Epithelial cell of proximal tubule (primary cell): ENCODE results near the gene LPAR6. TPM values are rescaled to one million over a fixed set of nuclear protein-coding genes. Genes with fewer than 3 reads are reported as not detected.

ENCODE experiments used
- DNase-seq: peaks from one replicate; pipeline ENCODE4 v3.0.0-alpha.2; 2011; ENCODE audit warnings: low read depth
- H3K4me3 ChIP-seq: 2 replicates; pipeline ENCODE4 v1.5.1; 2011; ENCODE audit warnings: low read depth, mild to moderate bottlenecking, low read length
- total RNA-seq: library from RNA; depleted of rRNA; stranded (reverse); fragments of >200 nt; gene quantifications from 2 replicates; pipeline ENCODE4 v1.2.3, GENCODE V29; 2015
- TF ChIP-seq, protein P1 (sequence below): conservative IDR thresholded peaks from 2 replicates; pipeline ENCODE4 v1.5.1; 2012; ENCODE audit warnings: low read depth, mild to moderate bottlenecking, low read length

LPAR6 gene
- total RNA-seq, 1 donor from 2014 or later, result 2.4 TPM

DNA sequence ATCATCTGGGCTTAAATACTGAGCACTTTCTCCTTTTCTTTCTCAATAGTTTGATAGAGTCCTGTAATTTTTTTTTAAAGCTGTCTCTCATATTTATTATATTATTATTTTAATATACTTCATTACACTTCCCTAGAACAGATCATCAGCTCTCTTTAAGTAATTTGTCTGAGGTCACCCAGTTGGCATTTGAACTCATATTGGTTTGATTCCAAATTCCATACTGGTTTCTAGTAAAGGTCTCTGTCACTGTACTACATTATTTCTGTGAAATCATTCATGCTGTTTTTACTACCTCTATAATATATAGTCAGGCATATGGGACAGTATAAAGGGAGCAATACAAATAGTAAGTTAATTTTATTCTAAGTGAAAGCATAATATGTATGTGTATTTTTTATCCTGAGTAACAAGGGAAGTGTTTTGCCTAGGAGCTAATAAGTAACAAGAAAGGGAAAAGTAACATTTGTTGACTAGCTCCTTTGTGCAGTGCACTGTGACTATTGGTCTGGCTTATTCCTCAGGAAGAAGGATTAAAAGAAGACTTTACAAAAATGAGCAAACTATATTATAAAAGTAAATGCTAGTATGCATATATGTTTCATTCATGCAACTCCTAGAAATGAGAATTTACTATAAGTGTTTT is 14.3 kb downstream of the LPAR6 start:
- H3K4me3 ChIP-seq, result no peak overlapping the region
- TF ChIP-seq, protein P1, sequence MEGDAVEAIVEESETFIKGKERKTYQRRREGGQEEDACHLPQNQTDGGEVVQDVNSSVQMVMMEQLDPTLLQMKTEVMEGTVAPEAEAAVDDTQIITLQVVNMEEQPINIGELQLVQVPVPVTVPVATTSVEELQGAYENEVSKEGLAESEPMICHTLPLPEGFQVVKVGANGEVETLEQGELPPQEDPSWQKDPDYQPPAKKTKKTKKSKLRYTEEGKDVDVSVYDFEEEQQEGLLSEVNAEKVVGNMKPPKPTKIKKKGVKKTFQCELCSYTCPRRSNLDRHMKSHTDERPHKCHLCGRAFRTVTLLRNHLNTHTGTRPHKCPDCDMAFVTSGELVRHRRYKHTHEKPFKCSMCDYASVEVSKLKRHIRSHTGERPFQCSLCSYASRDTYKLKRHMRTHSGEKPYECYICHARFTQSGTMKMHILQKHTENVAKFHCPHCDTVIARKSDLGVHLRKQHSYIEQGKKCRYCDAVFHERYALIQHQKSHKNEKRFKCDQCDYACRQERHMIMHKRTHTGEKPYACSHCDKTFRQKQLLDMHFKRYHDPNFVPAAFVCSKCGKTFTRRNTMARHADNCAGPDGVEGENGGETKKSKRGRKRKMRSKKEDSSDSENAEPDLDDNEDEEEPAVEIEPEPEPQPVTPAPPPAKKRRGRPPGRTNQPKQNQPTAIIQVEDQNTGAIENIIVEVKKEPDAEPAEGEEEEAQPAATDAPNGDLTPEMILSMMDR, result no peak
- DNase-seq, result no peak

DNA sequence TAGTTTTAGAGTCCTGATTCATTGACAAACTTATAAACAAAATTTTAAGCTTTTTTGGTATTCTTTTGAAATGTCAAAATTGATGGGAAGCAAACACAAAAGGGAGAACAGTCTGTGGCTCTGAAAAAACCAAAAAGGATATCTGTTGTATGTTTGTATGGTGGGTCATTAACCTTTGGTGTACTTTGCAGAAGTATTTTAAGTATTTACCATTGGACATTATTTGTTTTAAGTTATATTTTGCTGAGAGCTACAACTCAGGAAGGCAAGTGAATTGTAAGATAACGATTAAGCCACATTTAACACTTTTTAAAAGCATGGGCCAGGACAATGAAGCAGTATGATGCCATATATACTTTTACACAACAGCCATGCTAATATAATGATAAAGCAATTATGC is 15.2 kb downstream of the LPAR6 start:
- DNase-seq, result no peak
- H3K4me3 ChIP-seq, result no peak overlapping the region
- TF ChIP-seq, protein P1, result no peak

DNA sequence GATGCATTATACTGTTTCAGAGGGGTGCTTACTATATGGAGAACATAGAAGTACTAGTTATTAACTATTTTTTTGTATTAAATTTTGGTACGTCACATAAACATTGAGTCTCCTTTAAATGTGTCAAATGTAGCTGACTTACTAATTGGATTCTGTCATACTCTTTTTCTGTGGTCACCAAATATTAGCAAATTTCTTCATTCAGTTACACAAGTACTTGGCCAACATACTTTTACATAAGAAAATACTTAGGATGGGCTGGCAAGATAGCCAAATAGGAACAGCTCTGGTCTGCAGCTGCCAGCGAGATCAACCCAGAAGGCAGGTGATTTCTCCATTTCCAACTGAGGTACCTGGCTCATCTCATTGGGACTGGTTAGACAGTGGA is 19.2 kb downstream of the LPAR6 start:
- DNase-seq, result no peak
- TF ChIP-seq, protein P1, result no peak

DNA sequence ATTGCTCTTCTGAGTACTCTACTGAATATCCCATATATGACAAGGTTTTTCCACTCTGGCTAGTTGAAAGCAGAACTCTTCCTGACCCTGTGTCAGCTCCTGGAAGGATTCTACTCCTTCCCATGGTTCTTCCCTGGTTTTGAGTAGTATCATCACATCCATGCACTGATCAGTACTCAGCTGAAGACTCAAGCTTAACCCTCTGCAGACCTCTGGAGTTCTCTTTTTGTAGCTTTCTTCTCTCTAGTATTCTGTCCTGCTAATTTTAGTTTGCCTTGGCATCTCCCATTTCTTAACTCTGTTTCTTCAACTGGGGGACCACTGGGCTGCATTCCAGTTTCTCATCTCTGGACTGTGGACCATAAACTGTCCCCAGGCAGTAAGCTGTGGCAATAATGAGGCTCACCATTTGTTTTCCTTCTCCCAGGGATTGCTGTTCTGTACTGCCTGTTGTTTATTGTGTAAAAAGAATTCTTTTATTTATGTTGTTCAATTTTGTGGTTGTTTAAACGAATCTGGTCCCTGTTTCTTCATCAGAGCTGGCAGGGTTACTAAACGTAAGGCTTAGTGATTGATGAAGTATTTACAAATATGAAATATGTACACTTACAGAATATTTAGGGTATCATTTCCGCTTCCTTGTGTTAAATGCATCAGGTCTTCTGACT is 19.7 kb downstream of the LPAR6 start:
- TF ChIP-seq, protein P1, result no peak
- H3K4me3 ChIP-seq, result no peak overlapping the region
- no peak for DNase-seq

More for the DNA sequence above, 19.2 kb downstream of the LPAR6 start:
- H3K4me3 ChIP-seq, result no peak overlapping the region

DNA sequence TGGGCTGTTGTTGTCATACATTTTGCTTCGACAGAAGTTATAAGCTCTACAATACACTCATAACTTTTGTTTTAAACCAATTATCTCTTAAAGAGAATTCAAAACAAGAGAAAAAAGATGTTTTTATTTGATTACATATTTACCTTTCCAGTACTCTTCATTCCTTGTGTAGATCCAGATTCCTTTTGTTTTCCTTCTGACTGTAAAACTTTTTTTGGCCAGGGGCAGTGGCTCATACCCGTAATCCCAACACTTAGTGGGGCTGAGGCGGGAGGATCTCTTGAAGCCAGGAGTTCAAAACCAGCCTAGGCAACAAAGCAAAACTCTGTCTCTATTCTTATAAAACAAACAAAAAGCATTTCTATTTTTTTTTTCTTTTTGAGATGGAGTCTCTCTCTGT is 21.7 kb downstream of the LPAR6 start:
- TF ChIP-seq, protein P1, result no peak
- DNase-seq, result no peak
- no peak overlapping the region for H3K4me3 ChIP-seq

DNA sequence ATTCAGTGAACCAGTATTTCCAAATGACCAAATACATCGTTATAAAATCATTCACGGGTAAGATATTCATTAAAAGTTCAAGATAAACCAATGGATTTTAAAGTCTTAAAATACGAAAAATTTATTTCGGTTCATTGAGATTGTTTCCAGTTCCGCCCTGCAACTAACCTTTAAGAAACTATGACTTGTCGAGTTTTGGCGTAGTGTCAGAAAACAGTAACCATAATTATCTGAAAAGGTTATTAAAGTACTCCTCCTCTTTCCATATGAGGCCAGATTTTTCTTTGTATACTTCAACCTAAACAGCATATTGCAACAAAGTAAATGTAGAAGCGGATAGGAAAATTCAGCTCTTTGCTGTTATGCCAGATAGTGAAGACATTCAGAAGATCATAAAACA is 26.1 kb downstream of the LPAR6 start:
- no peak for DNase-seq
- no peak overlapping the region for H3K4me3 ChIP-seq
- TF ChIP-seq, protein P1, result no peak

DNA sequence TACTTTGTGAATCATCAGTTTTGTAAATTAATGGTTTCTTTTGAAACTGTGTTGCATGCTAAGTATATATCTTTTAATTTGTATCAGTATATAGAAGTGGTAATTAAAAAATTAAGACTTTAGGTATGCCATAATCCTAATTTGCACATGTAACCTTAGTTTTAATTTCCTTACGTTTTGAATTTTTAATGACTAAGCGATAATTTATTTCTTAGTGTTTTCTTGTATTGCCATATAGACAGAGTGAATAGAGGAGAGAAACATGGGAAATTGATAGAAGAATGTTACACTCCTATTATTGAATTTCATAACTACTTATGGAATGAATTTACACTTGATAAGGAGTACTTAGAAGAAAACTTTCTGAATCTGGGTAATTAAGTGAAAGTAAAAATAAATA is 29.5 kb downstream of the LPAR6 start:
- TF ChIP-seq, protein P1, result no peak
- no peak for DNase-seq
- no peak overlapping the region for H3K4me3 ChIP-seq
